GM19193 (cell line): Measurements from ENCODE around the gene CDH8.

Experiments
- POLR2A ChIP-seq: IDR thresholded peaks from 4 replicates; pipeline ENCODE4 v1.6.1; 2011; ENCODE audit not compliant: insufficient read depth, insufficient read length; ENCODE audit errors: extremely low read depth

Gene CDH8

GRCh38 chr16:61807551-61807950, 228.7 kb downstream of the CDH8 start:
- TF ChIP-seq POLR2A, result no peak

GRCh38 chr16:61798741-61799140, 237.5 kb downstream of the CDH8 start:
- no peak for TF ChIP-seq POLR2A

DNA sequence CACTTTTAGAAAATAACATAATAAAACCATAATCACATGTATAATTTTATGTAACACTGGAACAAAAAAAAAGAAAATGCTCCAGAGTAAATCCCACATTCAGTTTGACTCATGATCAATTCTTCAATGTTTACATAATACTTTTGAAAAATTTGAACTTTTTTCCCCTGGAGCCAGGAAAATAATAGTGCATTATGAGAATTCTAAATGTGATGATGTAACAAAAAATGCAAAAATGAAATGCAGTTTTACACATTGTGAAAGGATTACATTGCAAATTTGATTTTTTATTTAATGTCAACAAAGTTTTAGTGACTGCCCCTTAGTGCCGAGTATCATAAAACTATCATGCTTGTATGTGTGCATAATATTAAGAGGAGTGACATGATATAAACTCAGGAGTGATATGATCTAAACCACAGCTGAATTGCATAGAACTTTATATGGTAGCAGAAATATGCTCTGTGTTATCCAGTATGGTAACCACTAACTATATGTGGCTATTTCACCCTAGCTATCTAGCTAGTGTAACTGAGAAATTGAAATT, 238.2 kb downstream of the CDH8 start:
- TF ChIP-seq POLR2A, result no peak

DNA sequence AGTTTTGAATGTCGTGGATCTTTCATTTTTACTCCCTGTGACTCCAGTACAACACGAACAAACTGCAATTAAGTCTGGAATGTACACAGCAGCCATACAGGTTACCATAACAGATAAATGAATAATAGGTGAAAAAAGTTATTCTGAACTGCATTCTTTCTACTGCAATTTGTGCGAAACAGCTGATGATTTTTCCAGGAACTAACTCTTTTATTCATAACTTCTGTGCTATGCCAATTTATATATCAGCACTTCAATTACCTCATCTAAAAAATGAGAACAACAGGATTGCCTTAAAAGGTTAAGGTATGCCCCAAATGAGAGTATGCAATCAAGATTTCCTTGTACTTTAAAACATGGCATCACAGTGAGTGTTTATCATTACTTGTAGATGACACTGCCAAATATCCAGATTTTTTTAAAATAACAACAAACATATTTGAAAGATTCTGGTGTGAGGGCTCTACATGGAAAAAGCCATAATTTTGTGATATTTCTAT, 238.9 kb downstream of the CDH8 start:
- TF ChIP-seq POLR2A, result no peak

DNA sequence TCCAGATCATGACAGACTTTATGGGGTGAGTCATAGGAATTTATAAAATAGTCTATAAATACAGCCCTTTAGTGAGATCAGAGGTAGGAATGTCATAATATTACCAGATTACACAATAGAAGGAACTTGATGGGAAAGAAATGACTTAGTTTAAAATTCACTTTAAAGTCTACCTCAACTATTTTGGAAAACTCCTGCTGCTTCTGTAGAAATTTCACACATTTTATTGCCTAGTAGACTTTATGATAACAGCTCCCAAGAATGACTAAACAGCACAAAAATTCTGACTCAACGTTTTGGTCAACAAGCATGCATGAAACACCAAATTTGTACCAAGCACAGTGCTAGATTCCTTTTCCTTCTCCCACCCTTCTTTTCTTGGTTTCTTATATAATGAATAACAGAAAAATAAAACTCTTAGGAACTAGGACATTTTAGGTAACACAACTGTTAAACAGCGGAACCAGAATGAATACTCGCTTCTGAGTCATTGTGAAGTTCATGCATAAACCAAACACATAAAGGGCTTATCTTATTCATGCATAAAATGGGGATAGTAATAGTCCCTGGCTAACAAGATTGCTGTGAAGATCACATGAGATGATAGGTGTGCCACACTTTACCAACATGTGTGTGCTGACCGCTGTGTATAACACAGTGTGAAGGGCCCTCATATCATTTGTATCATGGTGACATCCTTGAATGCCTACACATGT, 243.9 kb downstream of the CDH8 start:
- no peak for TF ChIP-seq POLR2A

DNA sequence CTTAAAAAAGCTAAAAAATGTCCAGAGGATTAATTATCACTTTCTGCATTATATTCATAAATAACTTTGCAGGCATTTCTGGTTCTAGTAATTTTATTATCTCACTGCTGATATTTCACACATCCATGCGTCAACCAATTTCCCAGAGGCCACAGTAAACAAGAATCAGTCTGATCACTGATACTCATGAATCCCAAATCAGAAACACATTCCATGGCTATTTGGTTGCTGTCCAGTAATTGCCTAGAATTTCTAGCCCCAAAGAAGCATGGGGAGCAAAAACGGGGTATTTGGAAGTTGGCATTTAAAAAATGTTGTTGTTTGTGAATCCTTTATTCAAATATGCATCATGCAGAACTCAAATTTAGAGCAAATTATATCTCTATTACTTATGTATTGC, 244.8 kb downstream of the CDH8 start:
- no peak for TF ChIP-seq POLR2A

GRCh38 chr16:61780161-61780560, 256.1 kb downstream of the CDH8 start:
- no peak for TF ChIP-seq POLR2A

DNA sequence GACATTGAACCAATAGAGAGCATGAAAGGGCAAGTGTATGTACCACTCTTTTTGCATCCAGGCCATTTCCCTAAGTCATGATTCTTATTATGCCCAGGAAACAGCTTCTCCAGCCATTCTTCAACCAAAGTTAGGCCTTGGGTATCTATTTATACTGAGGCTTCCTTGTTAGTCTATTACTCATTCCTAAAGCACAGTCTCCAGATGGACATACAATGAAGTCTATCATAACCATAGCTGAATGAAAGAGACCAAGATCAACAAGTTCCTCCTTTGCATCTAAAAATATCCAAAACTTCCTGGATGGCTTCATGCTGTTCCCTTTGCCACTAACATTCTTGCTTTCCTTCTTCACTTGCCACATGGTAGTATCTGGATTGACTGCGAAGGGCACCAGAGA, 265.9 kb downstream of the CDH8 start:
- no peak for TF ChIP-seq POLR2A

GRCh38 chr16:61763991-61764390, 272.2 kb downstream of the CDH8 start:
- no peak for TF ChIP-seq POLR2A

- TF ChIP-seq POLR2A, result no peak
Observed at GRCh38 chr16:61763013-61763412, 273.2 kb downstream of the CDH8 start.

- TF ChIP-seq POLR2A, result no peak
Observed at GRCh38 chr16:61730997-61731396, 305.2 kb downstream of the CDH8 start.

DNA sequence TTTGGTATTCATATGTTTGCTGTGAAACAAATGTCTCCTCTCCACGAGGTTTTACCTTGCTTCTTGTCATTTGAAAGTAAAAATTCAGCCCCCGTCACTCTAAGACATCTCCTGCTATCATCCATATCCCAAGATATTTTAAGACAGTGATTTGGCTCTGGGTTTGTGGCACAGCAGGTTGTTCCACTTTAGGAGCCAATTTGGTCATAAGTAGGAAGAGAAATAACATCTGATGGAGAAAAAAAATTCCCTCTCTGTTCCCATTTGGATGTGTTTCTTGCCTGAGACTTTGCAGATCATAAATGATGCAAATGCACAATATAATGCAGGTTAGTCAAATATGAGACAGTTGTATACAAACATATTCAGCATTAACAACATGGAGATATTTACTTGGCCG, 309.5 kb downstream of the CDH8 start:
- TF ChIP-seq POLR2A, result no peak

DNA sequence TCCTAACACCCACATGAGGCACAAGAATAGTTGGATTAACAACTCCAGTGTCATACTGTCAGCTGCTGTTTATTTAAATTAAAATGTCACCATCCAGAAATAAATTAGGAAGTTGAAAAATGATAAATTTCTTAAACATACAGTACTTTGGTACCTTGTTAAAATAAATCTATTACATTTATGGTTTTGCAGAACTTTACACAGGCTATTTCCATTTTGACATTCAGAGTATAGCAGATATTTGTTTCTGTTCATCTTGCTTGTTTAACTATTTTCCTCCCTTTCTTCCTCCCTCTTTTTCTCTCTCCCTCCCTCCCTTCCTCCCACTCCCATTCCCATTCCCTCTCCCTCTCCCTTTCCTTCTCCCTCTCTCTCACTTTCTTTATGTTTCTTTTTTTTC, 310.1 kb downstream of the CDH8 start:
- TF ChIP-seq POLR2A, result no peak

DNA sequence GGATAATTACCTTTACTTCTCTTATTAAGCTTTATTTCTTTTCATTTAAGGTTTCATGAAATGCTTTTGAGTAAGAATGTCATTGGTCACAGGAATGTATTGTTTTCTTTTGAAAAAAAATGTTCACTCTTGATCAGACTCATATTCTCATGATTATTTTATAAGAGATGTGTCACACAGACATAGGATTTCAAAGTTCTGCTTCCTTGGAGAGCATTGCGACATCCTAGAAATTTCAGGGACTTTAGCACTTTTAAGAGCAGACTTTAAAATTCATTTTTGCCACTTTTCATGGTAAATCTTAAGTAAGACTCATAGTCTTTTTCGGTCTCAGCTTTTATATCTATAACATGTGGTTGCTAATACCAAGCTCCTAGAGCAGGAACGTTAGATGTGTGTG, 314.7 kb downstream of the CDH8 start:
- no peak for TF ChIP-seq POLR2A

DNA sequence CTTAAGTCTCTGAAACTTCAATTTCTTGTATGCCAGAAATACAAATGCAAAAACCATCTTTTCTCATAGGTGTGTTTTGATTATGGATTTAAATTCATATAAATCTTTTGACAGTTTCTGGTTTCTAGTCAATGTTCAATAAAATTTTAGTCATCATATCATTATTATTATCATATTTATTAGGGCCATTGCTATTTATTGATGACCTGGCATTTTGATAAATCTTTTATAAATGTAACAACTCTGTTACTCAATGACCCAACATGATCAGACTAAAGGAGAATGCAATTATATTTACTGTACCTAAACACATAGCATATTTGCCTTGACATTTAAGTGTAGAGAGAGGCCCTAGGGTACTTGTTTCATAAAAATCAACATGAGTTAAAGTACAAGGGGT, 320.8 kb downstream of the CDH8 start:
- no peak for TF ChIP-seq POLR2A

- TF ChIP-seq POLR2A, result no peak
Observed at GRCh38 chr16:61713787-61714186, 322.5 kb downstream of the CDH8 start.

DNA sequence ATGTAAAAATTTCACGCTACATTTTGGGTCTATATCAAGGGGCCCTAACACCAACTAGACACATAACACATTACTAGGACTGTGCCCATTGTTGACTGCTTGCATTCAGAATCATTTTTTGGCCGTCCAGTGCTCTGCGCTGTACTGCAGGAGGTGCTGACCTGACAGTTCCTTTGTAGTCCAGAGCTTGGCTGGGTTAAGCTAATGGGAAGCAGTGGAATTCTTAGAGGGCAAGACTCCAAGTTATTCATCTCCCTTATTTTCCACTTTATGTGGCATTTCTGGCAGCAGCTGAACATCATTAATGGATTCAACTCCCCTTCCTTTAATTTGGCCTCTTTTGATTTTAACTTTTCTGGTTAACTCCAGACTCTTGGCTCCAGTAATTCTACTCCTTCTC, 351.7 kb downstream of the CDH8 start:
- no peak for TF ChIP-seq POLR2A

DNA sequence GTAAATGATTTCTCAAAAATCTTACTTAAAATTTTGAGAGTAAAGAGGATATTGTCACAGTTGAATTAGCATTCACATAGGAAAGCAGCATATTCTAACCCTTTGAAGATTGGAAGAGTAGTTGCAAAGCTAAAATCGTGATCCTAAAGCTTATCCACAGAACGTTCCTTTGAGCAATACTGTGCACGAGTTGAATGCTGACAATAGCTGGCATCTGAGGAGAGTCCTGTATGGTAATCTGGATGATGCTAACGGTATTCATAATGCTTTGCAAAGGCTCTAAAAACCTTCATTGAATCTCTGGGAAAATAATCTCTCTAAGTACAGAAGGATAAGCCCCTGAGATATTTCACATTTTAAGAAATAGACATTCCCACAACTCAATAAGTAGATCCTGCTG, 354.6 kb downstream of the CDH8 start:
- TF ChIP-seq POLR2A, result no peak

DNA sequence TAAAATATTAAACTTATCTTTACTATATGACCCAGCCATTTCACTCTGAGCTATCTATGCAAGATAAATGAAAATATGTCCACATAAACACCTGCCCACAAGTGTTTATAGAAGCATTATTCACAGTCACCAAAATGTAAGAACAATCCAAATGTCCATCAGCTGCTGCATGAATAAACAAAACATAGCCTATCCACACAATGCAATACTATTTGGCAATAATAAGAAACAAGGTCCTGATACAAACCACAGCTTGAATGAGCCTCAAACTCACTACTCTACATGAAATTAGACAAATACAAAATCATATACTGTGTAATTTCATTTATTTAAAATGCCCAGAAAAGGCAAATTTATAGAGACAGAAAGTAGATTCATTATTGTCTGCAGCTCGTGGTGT, 355.1 kb downstream of the CDH8 start:
- no peak for TF ChIP-seq POLR2A
